GM21447 (cell line): ENCODE results near the gene CPAMD8.
"Not testable (repeated sequence)": the region's sequence is repeated elsewhere in the genome, so short reads cannot be mapped to it uniquely, and the experiment has no call there.

Source experiments
- ATAC-seq: cut with Tn5 transposase; IDR thresholded peaks from one replicate; pipeline ENCODE4 v1.9.1; 2021; ENCODE audit not compliant: unreplicated experiment

Gene CPAMD8

DNA sequence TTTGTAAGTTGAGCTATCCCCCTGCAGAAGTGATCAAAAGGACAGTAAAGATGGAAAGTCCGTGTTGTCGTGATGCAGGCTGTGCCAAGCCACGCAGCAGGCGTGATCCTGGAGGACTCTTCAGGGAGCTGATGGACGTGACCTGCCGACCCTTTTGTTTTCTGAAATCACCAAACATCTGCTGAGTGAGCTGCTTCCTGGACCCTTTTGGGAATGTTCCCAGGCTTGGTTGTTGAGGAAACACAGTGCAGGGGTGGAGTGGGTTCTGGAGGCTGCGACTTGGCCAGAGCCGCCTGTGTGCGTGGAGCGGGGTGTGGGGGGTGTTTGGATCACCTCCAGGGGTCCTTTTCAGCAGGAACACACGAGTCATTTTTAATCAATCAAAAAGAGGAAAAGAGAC is 15.4 kb upstream of the CPAMD8 start:
- no peak for ATAC-seq

- ATAC-seq: no peak
These were observed 11.4 kb upstream of the CPAMD8 start for GRCh38 chr19:17037966-17038500.

DNA sequence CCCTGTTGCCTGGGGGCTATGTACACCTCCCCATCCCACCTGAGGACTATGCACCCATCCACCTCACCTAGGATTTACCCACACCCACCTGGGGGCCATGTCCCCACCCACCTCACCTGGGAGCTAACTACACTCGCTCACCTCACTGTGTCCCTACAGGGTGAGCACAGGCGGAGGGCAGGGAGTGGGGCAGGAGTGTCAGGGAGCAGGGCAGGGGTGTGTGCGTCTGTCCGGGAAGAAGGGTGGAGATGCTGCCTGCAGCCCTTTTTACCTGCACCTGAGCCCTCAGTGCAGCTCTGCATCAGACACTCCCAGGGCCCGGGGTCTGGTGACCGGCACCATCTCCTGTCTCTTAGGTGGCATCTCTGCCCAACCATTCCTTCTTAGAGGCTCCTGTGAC is 10.6 kb upstream of the CPAMD8 start:
- ATAC-seq: no peak

- no peak for ATAC-seq
These were observed 10.0 kb upstream of the CPAMD8 start for GRCh38 chr19:17036640-17037039.

DNA sequence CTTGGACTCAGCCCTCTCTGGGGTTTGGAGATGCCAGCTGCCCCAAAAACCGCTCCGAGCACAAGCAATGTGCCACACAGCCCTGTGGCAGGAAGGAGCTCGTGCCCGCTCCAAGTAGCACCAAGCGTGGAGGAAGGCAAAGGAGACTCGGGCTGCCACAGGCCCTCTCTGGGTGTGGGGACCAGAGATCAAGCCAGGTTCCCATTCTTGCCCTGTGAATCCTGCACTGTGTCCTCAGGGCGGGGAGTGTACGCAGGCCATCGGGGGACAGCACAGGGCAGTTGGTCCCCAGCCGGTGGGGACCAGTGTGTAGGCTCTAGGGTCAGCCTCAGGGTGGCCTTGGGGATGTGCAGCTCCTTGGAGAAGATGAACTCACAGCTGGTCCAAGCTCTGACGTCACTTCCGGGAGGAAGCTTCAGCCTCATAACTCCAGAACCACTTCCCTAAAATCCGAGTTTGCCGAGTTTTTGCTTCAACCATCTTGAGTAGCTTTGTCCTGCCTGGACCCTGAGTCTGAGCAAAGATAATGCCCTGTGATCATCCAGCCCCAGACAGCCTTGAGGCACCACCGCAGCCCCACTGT is 9.3 kb upstream of the CPAMD8 start:
- ATAC-seq: no peak

- ATAC-seq: no peak
These were observed 5.1 kb upstream of the CPAMD8 start for GRCh38 chr19:17031741-17032140.

- no peak for ATAC-seq
These were observed 945 bp upstream of the CPAMD8 start for GRCh38 chr19:17027535-17027975.

- no peak for ATAC-seq
These were observed 485 bp downstream of the CPAMD8 start for GRCh38 chr19:17025991-17026658.

DNA sequence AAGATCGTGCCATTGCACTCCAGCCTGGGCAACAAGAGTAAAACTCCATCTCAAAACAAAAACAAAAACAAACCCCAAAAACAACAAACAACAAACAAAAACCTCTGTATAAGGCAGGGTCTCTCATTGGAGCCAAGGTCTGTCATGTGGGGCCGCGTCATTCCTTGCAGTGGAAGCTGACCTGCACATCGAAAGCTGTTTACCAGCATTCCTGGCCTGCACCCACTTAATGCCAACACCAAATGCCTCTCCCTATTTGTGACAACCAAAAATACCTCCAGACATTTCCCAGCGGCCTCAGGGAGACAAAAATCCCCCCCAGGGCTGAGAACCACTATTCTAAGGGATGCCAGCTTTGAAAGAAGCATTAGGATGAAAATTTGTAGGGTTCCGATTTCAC is 1.2 kb downstream of the CPAMD8 start:
- no peak for ATAC-seq

DNA sequence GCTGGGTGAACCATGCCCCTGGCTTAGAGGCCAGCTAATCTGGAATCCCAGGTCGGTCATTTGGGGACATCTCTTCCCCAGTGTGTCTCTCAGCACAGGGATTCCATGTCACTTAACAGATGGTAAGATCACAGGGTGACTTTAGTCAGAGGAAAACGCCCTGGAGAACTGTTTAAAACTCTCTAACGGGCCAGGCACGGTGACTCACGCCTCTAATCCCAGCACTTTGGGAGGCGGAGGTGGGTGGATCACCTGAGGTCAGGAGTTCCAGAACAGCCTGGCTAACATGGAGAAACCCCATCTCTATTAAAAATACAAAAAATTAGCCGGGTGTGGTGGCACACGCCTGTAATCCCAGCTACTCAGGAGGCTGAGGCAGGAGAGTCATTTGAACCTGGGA is 1.7 kb downstream of the CPAMD8 start:
- not testable (repeated sequence) for ATAC-seq

GRCh38 chr19:17023805-17024204 is 2.8 kb downstream of the CPAMD8 start:
- ATAC-seq: no peak

- ATAC-seq: no peak
These were observed 3.9 kb downstream of the CPAMD8 start for GRCh38 chr19:17022738-17023137.

- ATAC-seq: no peak
These were observed 4.6 kb downstream of the CPAMD8 start for GRCh38 chr19:17021793-17022590.

DNA sequence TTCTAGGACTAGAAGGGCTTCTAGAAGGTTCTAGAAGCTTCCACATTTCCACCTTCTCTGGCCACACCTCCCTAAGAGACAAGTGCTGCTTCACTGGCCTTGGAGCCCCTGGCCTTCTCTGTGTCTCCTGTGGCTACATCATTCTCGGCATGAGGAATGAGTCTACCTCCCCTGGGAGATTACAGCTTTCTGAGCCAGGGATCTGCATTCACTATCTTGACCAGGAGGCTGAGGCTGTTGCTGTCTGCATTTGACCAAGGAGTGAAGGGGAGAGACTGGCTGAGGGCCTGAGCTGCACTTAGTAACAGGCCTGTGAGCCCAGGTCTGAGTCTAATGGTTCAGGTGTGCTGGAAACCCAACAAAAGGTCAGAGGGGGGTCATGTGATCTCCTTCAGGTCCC is 5.3 kb downstream of the CPAMD8 start:
- no peak for ATAC-seq

DNA sequence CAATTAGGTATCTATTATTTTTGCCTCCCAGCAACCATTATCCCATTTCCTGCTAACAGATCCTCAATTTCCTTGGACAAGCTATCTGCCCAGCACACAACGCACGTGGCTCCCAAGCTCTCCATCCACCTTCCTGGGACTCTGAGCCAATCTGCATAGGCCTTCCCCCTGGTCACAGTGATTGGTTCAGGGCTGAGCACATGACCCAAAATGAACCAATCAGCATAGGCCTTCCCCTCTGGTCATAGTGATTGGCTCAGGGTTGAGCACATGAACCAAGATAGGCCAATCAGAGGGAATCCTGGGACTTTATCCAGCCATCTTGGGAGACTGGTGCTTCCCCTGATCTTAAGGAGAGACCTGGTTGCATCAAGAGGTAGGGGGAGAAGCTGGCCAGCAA is 5.8 kb downstream of the CPAMD8 start:
- no peak for ATAC-seq

- ATAC-seq: no peak
These were observed 6.2 kb downstream of the CPAMD8 start for GRCh38 chr19:17020385-17020784.

- not testable (repeated sequence) for ATAC-seq
These were observed 12.3 kb downstream of the CPAMD8 start for GRCh38 chr19:17014212-17014861.

DNA sequence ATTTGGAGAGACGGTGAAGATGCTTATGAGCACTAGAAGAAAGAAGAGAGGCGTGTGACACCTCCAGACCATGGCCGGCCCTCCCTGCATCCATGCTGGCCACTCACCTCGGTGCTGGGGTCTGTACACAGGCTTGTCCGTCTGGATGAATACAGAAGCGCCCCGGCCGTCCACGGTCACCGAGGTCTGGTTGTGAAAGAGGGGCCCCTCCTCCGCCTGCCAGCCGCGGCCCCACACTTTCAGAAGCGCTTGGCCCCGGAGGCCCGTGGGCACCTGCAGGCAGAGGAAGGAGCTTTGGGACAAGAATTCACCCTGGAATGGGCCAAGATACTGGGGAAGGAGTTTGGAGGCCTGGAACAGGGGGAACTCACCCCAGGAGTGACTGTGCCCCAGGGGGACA is 15.1 kb downstream of the CPAMD8 start:
- ATAC-seq: no peak

DNA sequence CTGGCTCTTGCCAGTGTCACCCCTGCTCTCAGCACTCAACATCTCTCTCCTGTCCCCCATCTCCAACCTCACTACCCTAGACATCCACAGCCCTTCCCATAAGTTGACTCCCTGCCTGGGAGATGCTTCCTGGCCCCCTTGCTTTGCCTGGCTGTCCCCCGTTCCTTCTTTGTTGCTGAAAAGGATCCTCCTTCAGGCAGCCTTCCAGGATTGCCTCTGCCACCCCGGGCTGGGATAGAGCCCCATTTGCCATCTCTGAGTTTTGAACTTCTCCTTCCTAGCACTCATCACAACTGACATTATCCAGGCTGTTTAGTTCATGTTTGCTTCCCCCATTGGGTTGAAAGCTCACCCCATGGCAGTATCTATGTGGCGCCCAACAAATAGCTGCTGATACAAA is 20.0 kb downstream of the CPAMD8 start:
- ATAC-seq: no peak

DNA sequence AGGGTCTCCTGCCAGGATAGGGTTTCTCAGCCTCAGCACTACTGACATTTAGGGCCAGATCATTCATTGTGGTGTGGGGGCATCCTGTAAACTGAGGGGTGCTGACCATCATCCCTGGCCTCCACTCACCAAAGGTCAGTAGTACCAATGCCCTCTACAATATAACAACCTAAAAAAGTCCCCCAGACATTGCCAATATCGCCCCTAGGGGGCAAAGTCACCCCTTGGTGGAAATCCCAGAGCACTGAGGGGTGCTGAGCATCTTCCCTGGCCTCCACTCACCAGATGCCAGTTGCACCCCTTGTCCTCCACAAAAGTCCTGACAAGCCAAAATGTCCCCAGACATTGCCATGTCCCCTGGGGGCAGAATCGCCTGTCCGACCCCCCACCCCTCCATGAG is 21.6 kb downstream of the CPAMD8 start:
- ATAC-seq: no peak

DNA sequence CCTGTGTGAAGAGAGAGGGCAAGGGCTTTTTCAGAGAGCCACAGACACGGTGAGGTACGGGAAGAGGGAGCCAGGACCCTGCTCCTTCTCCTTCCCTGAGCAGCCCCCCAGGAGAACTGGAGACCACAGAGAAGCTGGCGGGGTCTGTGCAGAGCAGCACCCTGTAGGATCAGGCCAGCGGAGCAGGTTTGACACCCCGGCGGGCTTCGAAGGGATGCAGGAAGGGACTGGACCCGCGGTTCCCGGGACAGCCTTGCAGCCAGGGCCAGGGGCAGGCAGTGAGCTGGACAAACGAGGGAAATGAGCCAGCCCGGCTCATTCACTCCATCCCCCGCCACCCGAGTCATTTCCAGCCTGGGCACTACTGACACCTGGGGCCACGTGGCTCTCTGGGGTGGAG is 22.2 kb downstream of the CPAMD8 start:
- no peak for ATAC-seq
